Measurements from ENCODE around the gene NPC2.
"Not testable (repeated sequence)": the region's sequence is repeated elsewhere in the genome, so short reads cannot be mapped to it uniquely, and the experiment has no call there.

NPC2 gene

DNA sequence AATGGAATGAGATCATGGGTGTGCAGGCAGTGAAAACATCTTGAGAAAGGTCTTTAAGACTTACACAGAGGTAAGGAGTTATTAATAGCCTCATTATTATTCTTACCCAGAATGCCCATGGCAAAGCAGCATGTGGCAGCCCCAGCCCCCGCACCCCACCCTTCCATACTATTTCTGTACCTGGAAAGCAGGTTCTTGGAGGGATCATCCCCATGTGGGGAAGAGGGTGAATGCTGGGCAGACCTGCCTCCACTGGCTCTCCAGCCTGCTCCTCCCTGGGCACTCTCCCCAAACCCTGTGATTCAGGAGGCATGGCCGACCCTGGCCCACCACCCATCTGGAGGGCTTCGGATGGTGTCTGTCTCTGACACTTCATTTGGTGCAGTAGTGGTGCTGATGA, 28.3 kb downstream of the NPC2 start:
- DNase-seq, result no peak

DNA sequence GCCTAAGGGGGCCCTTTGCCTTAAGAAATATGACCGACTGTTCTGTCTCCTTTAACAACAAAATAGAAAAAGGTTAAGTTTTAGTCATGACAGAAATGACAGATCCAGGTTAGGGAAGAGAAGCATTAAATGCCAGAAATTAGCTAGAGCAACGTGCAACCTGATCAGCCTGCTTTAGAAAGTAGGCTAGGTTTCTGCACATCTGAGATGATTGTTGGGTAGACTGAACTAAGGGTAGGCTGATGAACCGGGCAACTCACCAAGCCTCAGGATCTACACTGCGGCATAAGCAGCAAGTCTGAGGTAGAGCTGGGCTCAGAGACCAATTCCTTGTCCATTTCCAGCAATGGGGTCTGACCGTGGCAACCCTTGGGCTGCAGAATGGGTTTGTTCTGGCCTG, 29.4 kb downstream of the NPC2 start:
- DNase-seq, result no peak

GRCh38 chr14:74462993-74463392, 30.1 kb downstream of the NPC2 start:
- no peak for DNase-seq

GRCh38 chr14:74459976-74460375, 33.1 kb downstream of the NPC2 start:
- no peak for DNase-seq

- DNase-seq, result peak; percentile 18 to 21
Measured at GRCh38 chr14:74459289-74459946, 33.7 kb downstream of the NPC2 start.

DNA sequence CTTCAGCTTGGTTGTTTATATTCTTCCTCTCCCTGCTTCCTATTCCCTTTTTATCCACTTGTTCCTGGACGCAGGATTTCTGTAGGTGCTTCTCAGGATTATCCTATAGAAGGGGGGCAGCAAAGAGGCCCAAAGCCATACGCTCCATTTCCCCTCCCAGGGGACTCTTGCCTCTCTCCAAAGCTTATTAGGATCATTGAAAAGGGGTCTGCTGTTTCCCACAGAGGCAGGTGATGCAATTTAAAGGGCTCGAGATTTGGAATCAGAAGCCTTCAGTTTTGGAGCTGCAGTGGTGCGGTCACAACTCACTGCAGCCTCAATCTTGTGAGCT, 35.6 kb downstream of the NPC2 start:
- no peak for DNase-seq

- no peak for DNase-seq
Measured at GRCh38 chr14:74456684-74457564, 36.2 kb downstream of the NPC2 start.

DNA sequence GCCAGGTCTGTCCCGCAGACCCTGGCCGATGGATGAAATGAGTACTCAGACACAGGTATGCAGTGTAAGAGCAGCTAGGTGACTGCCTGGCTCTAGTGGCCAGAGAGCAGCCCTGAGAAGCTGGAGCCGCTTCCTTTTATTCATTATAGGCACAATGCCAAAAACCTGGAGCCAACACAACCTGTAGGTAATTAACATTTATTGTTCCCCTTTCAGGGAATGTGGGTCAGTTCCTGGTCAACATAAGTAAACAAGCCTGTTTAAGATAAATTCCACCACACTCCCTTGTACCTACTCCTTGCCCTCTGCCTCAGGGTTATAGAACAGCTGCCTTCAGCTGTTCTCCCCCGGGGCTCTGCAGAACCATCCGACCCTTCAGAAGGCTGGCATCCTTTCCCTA, 38.7 kb downstream of the NPC2 start:
- DNase-seq, result not testable (repeated sequence)

- no peak for DNase-seq
Measured at GRCh38 chr14:74444866-74445265, 48.2 kb downstream of the NPC2 start.

GRCh38 chr14:74442757-74443156, 50.3 kb downstream of the NPC2 start:
- no peak for DNase-seq

- DNase-seq, result no peak
Measured at GRCh38 chr14:74441113-74441512, 52.0 kb downstream of the NPC2 start.

- no peak for DNase-seq
Measured at GRCh38 chr14:74438351-74438915, 54.7 kb downstream of the NPC2 start.

- no peak for DNase-seq
Measured at GRCh38 chr14:74437496-74438053, 55.5 kb downstream of the NPC2 start.

DNA sequence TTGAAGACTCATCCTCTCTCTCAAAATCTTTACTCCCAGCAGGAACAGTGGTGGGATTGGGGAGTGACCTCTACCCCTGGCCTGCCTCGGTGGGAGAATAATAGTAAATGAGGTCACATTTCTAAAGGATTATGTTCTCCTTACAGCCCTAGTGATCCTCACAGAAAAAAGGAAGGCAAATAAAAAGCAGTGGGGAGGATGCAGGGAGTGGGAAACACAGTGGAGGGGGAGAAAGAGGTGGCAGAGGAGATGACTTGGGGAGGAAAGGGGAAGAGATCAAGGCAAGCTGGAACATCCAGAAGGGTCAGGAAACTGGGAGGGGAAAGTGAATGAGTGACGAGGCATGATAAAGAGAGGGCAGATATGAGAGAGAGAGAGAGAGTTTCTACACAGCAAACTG, 58.8 kb downstream of the NPC2 start:
- DNase-seq, result no peak

- DNase-seq, result no peak
Measured at GRCh38 chr14:74429991-74430390, 63.1 kb downstream of the NPC2 start.

All from stimulated activated CD4-positive, alpha-beta T cell treated with anti-CD3 and anti-CD28 coated beads, Interleukin-2, amount 100 ng/mL, for 48 hours (primary cell).